ENCODE data around the gene ALDH1L2.

ALDH1L2 gene

GRCh38 chr12:104971306-104971705, 113.0 kb downstream of the ALDH1L2 start:
- H3K4me3 ChIP-seq (ENCODE audit: low read length) = no peak overlapping the region
- no peak for DNase-seq (ENCODE audit: low read depth)
- TF ChIP-seq CTCF (conservative IDR thresholded peaks at IDR 0.05; ENCODE audit: low read length) = no peak
